ENCODE data around the gene ZBTB7B.

GRCh38 chr1:154989195-154989860 is 13.3 kb upstream of the ZBTB7B start:
- TF ChIP-seq CTCF (IDR thresholded peaks at IDR 0.05) (no peak), EP300 (IDR thresholded peaks at IDR 0.05) (no peak)
